ENCODE results near the gene FBXW4. TPM values are rescaled to one million over a fixed set of nuclear protein-coding genes. Genes with fewer than 3 reads are reported as not detected.
A peak's percentile ranks its signal among the peaks of the same experiment; 100 is the strongest.

FBXW4 gene
- total RNA-seq, 2 experiments from 2014 or later: 36.7 to 46.2 TPM

DNA sequence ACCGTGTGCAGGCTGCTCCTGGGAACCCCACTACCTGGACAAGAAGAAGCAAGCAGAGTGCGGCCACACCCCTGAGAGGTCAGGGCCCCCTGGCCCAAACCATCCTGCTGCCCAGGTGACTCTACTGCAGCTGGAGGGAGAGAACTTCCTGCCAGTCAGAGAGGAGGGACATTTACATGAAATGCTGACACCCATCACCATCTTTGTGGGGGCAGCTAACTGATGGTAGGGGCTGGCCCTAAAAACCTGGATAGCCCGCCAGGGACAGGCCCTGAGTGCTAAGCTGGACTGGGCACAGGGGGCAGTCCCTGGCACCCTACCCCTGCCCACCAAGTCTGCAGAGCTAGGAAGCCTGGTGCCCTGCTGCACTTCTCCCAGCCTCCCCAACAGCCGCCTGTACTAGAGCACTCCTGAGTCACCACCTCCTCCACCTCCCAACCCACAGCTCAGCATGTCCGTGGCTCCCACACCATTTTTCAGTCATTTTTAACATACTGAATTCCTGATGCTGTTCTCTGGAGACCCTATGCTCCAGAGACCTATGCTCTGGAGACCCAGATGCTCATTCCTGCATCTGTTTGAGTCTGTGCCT lies 79.3 kb downstream of the FBXW4 start:
- H3K4me1 Mint-ChIP-seq: peaks cover 14% of the 10 kb centered on the region
- H3K36me3 Mint-ChIP-seq: peaks cover 11% of the 10 kb centered on the region
- no peak overlapping the region for H3K4me3 Mint-ChIP-seq
- DNase-seq: no peak
- no peaks in the 10 kb centered on the region for H3K27me3 Mint-ChIP-seq
- ATAC-seq: no peak
- no peak overlapping the region for H3K27ac Mint-ChIP-seq
- H3K9me3 Mint-ChIP-seq (ENCODE audit: low read depth): no peaks in the 10 kb centered on the region
- CTCF ChIA-PET: no interaction called here

DNA sequence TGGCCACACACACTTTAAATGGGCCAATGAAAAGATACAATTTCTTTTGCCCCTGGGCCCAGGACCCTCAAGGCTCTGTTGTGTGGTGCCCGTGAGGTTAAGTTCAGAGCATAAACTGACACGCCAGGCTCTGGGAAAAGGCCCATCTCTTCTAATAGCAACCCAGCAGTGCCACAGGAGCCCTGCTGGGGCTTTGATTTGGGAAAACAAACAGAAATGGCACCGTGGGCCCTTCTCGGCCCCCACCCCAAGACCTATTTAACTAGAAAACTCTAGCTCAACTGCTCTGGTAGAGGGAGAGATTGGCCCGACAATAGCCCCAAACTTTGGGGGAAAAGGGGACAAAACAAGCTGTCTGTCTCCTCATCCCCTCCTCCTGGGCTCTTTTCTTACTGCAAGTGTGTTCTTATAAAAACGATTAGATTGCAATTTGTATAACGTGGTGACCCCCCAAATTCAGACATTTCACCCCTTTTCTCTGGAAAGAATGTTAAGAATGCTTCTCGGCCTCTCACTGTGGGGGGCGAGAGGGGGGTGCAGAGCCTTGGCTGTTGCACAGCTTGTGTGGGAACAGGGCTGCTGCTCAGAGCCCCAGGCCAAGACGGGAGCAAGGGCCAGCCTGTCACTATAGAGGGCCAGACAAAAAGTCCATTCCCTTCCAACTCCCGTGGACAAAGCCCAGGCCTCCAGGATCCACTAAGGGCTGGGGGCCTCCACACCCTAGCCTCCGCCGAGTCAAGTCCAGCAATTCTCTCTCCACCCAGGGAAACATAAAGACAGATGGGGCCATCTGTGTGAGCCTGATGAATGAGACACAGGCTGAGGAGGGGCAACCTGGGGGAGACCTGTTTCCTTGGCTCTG lies 80.1 kb downstream of the FBXW4 start:
- ATAC-seq (no peak), DNase-seq (no peak)
- peaks cover 9% of the 10 kb centered on the region for H3K36me3 Mint-ChIP-seq
- no peak overlapping the region for H3K27ac Mint-ChIP-seq
- H3K4me1 Mint-ChIP-seq: peaks cover 15% of the 10 kb centered on the region
- no peak overlapping the region for H3K4me3 Mint-ChIP-seq
- no peaks in the 10 kb centered on the region for H3K9me3 Mint-ChIP-seq (ENCODE audit: low read depth)
- CTCF ChIA-PET: no interaction called here
- no peaks in the 10 kb centered on the region for H3K27me3 Mint-ChIP-seq

DNA sequence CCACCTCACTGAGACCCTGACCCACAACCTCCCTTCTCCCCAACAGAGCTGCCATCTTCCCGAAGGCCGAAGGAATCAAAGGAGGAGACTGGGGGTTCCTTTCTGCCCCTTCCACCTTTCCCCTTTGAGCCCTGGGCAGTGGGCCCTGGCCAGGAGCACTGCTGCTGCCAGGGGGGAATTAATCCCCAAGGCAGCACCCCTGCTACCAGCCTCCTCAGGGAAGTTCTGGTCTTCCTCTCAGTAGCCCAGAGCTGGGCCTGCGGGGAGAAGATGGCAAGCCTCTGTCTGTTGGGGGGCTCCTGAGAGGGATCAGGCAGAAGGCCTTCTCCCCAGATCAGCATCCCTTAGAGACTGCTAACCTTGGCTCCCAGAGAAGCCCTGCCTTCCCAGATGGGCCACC lies 81.3 kb downstream of the FBXW4 start:
- H3K27ac Mint-ChIP-seq: no peak overlapping the region
- ATAC-seq: no peak
- no peak for DNase-seq
- no peaks in the 10 kb centered on the region for H3K27me3 Mint-ChIP-seq
- H3K36me3 Mint-ChIP-seq: peaks cover 13% of the 10 kb centered on the region
- CTCF ChIA-PET: interaction anchor here (1.5 kb wide), 1 partner anchor 11 kb away, joined by 6 read pairs; no protein-coding TSS in a partner anchor
- H3K9me3 Mint-ChIP-seq (ENCODE audit: low read depth): no peaks in the 10 kb centered on the region
- peaks cover 18% of the 10 kb centered on the region for H3K4me1 Mint-ChIP-seq
- no peak overlapping the region for H3K4me3 Mint-ChIP-seq

DNA sequence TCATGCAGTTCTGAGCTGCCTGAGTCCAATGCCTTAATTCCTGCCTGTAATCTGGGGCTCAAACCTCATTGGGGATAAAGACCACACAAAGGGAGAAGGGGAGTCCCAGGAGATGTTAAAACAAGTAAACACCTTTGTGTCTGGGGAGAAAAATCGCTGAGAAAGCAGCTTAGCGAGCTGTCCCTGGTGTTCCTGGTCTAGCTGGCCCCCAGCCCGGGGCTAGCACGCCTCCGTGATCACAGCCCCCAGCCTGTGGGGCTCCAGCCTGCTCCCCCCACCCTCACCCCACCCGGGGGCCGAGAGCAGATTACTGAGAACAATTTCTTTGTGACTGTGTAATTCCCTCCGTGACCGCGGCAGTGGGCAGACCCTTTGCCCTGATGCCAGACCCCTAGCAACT lies 82.1 kb downstream of the FBXW4 start:
- H3K27ac Mint-ChIP-seq: no peak overlapping the region
- peaks cover 18% of the 10 kb centered on the region for H3K4me1 Mint-ChIP-seq
- H3K36me3 Mint-ChIP-seq: peaks cover 13% of the 10 kb centered on the region
- CTCF ChIA-PET: interaction anchor here (1.5 kb wide), 1 partner anchor 10 kb away, joined by 6 read pairs; no protein-coding TSS in a partner anchor
- H3K4me3 Mint-ChIP-seq: no peak overlapping the region
- no peak for DNase-seq
- no peaks in the 10 kb centered on the region for H3K9me3 Mint-ChIP-seq (ENCODE audit: low read depth)
- no peaks in the 10 kb centered on the region for H3K27me3 Mint-ChIP-seq
- ATAC-seq: no peak

DNA sequence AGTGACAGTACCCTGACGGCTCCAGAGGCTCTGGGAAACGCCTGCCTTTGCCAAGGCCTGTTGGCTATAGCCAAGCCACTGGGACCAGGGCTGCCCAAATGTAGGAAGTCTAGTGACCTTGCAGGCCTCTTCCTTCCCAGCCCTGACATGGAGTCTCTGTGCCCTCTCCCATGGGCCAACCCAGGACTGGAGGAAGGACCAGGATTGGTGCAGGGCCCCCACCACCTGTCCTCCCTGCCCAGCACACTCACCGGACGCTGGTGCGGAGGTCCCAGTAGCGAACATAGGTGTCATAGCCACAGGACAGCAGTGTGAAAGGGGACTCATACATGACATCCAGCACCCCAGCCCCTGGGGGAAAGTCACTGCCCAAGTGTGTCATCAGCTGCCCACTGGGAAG lies 82.9 kb downstream of the FBXW4 start:
- H3K27ac Mint-ChIP-seq: peak overlapping the region; percentile 64
- CTCF ChIA-PET: interaction anchor here (1.5 kb wide), 1 partner anchor 10 kb away, joined by 6 read pairs; no protein-coding TSS in a partner anchor
- no peaks in the 10 kb centered on the region for H3K27me3 Mint-ChIP-seq
- ATAC-seq (no peak), DNase-seq (no peak)
- H3K36me3 Mint-ChIP-seq: peaks cover 13% of the 10 kb centered on the region
- peaks cover 18% of the 10 kb centered on the region for H3K4me1 Mint-ChIP-seq
- H3K4me3 Mint-ChIP-seq: no peak overlapping the region
- no peaks in the 10 kb centered on the region for H3K9me3 Mint-ChIP-seq (ENCODE audit: low read depth)

DNA sequence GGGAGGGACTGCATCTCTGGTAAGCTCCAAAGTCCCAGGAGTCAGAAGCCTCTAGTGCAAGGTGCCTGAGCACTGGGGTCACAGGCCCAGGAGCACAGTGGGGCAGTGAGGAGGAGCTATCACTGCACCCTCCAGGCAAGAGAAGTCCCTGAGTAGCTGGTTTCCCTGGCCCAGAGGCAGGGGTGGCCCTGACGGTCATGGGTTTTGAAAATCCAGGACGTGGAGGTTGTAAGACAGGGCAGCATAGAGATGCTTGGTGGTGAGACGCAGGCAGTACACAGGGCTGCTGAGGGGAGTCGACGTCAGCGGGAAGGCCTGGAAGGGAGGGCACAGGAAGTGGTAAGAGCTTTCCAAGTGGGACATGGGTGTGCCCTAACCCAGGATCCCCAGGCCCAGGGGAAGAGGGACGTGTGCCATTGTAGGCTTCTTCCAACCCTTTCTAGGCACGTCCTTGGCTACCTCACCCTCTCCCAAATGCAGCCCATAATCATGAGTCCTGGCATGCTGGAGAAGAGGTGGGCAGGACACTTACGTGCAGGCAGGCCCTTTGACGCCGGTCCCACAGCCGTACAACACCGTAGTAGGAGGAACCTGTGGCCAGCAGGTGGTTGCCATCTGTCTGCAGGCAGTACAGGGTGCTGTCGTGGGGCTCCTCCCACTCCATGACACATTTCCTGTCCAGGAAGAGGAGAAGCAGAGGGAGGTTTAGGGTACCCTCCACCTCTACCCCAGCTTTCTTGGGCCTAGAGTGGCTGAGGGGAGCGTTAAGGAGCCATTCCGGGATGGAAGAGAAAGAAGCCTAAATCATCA lies 83.7 kb downstream of the FBXW4 start:
- DNase-seq: peak; percentile 59

DNA sequence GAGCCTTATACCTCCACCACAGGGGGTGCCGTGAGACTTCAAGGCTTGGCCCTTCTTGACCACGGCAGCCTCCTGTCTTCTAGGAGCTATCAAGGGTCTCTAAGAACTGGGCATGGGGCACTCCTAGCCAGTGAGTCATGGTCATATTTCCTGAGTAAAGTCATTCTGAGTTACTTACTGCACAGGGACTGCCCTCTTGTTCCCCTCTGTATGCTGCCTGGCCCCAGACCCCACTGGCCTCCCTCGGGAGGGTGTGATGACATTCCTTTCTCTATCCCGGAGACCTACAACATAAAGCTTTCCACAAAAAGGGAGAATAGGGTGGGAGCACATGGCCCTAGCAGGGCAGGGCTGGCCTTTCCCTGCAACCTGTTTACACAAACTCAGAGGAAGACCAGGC lies 85.5 kb downstream of the FBXW4 start:
- peaks cover 18% of the 10 kb centered on the region for H3K4me1 Mint-ChIP-seq
- H3K27me3 Mint-ChIP-seq: no peaks in the 10 kb centered on the region
- no peak overlapping the region for H3K4me3 Mint-ChIP-seq
- H3K27ac Mint-ChIP-seq: no peak overlapping the region
- CTCF ChIA-PET: interaction anchor here (13.8 kb wide), 1 partner anchor 172 kb away, joined by 198 read pairs; the partner anchor contains the start of gene NPM3
- DNase-seq (no peak), ATAC-seq (no peak)
- H3K9me3 Mint-ChIP-seq (ENCODE audit: low read depth): no peaks in the 10 kb centered on the region
- peaks cover 13% of the 10 kb centered on the region for H3K36me3 Mint-ChIP-seq

More for the DNA sequence above, 83.7 kb downstream of the FBXW4 start:
- Mint-ChIP-seq H3K36me3 (peaks cover 13% of the 10 kb centered on the region), H3K4me3 (no peak overlapping the region), H3K27me3 (no peaks in the 10 kb centered on the region), H3K9me3 (ENCODE audit: low read depth) (no peaks in the 10 kb centered on the region), H3K4me1 (peaks cover 18% of the 10 kb centered on the region), H3K27ac (peak overlapping the region; percentile 65)
- CTCF ChIA-PET: interaction anchor here (1.1 to 13.8 kb wide), 2 partner anchors 9 to 170 kb away, joined by 5 to 198 read pairs; partner anchors contain the start of gene NPM3
- ATAC-seq: peak; percentile 70

DNA sequence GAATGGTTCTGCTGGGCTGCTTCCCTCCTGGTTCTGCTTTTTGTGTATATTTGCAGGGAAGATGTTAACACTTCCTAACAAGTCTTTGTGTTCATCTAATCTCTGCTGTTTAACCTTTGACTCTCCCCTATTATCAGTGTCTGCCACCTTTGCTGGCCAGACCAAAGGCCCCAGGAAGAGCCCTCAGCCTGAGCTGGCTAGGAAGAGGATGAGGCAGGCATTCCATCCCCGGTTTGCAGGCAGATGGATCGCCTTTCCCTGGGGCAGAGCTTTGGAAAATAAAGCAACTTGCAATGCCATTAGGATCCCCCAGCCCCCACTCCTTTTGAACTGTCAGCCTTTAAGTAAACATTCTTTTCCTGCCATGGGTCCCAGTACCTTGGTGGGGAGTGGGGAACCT lies 87.8 kb downstream of the FBXW4 start:
- no peaks in the 10 kb centered on the region for H3K27me3 Mint-ChIP-seq
- CTCF ChIA-PET: interaction anchor here (13.8 kb wide), 1 partner anchor 174 kb away, joined by 198 read pairs; the partner anchor contains the start of gene NPM3
- no peak overlapping the region for H3K4me3 Mint-ChIP-seq
- ATAC-seq: no peak
- peaks cover 14% of the 10 kb centered on the region for H3K36me3 Mint-ChIP-seq
- no peak overlapping the region for H3K27ac Mint-ChIP-seq
- no peaks in the 10 kb centered on the region for H3K9me3 Mint-ChIP-seq (ENCODE audit: low read depth)
- DNase-seq: no peak
- H3K4me1 Mint-ChIP-seq: peaks cover 14% of the 10 kb centered on the region

DNA sequence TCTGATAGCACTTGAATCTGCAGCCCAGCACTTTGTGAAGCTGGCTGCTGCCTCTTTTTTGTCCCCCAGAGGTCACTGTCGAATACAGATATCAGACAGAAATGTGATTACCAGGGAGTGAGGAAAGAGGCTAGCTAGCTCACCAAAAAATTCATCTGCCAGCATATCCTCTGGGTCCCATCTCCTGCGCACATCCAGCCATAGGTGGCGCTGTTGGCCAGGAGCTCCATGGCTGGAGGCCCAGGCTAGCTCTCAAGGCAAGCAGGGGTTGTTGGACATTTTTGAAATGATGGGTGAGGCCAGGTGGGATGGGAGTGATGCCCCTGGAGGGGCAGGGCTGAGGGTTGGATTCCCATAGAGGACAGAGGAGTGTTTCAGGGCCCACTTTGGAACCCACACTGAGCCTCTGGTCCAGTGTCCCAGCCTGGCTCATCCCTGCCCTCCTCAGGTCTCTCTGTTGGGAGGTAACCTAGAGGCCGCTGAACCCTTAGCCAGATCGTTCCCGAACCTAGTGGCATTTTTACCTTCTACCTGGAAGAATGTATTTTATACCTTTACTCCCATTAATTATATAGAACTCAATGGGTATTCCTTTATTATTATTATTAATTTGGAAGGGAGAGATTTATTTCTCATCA lies 92.1 kb downstream of the FBXW4 start:
- ATAC-seq (peak; percentile 98), DNase-seq (peak; percentile 83)
- Mint-ChIP-seq H3K36me3 (peaks cover 2% of the 10 kb centered on the region), H3K27ac (no peak overlapping the region), H3K9me3 (ENCODE audit: low read depth) (no peaks in the 10 kb centered on the region), H3K4me3 (no peak overlapping the region), H3K4me1 (no peaks in the 10 kb centered on the region), H3K27me3 (no peaks in the 10 kb centered on the region)
- CTCF ChIA-PET: interaction anchor here (0.5 to 13.8 kb wide), 32 partner anchors 8 to 496 kb away, joined by 3 to 198 read pairs (median 4); partner anchors contain the start of genes DPCD, NPM3 and POLL

DNA sequence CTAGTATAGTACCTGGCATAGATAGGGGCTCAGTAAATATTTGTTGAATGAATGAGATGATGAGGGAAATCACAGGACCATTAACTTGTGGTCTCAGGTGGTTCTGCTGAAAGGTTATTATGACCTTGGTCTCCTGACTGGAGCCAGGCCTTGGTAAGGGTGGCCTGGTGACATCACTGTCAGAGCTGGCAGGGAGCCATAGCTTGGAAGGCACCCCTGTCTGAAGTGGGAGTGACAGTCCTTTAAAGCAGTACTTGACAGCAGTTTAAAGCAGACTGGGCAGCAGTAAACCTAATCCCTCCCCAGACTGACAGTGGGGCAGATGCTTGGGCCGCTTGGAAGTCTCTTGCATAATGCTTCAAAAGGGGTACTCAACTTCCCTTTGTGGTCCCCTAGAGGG lies 93.4 kb downstream of the FBXW4 start:
- no peak for ATAC-seq
- CTCF ChIA-PET: interaction anchor here (0.5 to 13.8 kb wide), 7 partner anchors 11 to 239 kb away, joined by 3 to 198 read pairs (median 7); partner anchors contain the start of genes DPCD, NPM3 and POLL
- no peaks in the 10 kb centered on the region for H3K9me3 Mint-ChIP-seq (ENCODE audit: low read depth)

DNA sequence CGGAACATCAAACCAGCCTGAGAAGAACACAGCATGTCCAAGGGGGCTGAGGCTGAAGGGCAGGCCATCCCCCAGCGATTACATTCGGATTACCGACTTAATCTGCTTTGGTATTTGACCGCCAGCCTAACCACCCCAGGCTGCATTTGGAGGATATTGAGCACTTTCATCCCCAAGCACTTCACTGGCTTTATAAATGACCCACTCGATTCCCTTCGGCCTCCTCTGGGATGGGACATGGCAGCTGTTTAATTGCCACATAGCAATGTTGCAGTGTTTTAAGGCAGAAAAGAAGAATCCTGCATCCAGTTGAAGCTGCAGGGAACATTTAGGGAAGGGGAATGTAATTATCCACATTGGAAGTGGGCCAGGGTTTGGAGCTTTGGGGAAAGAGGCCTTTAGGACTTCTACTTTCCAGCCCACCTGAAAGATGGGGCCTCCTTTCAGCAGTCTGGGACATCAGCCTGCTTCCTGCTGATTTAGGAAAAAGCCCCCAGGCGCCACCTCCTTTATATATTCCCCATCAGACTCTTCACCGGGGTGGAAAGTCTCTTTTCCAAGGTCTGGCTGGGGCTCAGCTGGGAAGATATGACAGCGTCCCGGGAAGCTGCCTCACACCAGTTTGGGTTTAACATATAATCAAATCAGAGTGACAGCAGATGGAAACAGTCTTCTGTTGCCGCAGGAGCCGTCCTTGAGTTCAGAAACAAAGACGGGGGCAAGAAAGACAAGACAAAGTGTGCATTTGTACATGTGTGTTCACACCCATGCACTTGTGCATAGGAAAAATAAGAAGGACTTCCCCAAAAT lies 97.7 kb downstream of the FBXW4 start:
- H3K4me1 Mint-ChIP-seq: no peaks in the 10 kb centered on the region
- no peaks in the 10 kb centered on the region for H3K9me3 Mint-ChIP-seq (ENCODE audit: low read depth)
- ATAC-seq (no peak), DNase-seq (no peak)
- no peaks in the 10 kb centered on the region for H3K27me3 Mint-ChIP-seq
- H3K36me3 Mint-ChIP-seq: no peaks in the 10 kb centered on the region
- CTCF ChIA-PET: interaction anchor here (1.4 to 13.8 kb wide), 4 partner anchors 14 to 184 kb away, joined by 3 to 198 read pairs (median 8); partner anchors contain the start of gene NPM3
- no peak overlapping the region for H3K27ac Mint-ChIP-seq
- H3K4me3 Mint-ChIP-seq: no peak overlapping the region

More for the DNA sequence above, 93.4 kb downstream of the FBXW4 start:
- Mint-ChIP-seq H3K27ac (no peak overlapping the region), H3K4me3 (no peak overlapping the region), H3K4me1 (no peaks in the 10 kb centered on the region), H3K27me3 (no peaks in the 10 kb centered on the region), H3K36me3 (peaks cover 2% of the 10 kb centered on the region)
- DNase-seq: no peak

Measured in activated CD8-positive, alpha-beta memory T cell treated with anti-CD3 and anti-CD28 coated beads, Interleukin-2, amount 10 ng/mL, durations not matched to agents 7 days and 5 days (primary cell).